Sciatic nerve (tissue), 2 donors: ENCODE measurements around the gene TENM3. TPM values are rescaled to one million over a fixed set of nuclear protein-coding genes. Genes with fewer than 3 reads are reported as not detected.
"Not testable (repeated sequence)": the region's sequence is repeated elsewhere in the genome, so short reads cannot be mapped to it uniquely, and the experiment has no call there.

Experiments
- ATAC-seq: fragments of 200-7000 bp; cut with Tn5 transposase; one replicate; pipeline ENCODE4 v1.9.1; 2020; ENCODE audit warnings: mild to moderate bottlenecking, moderate library complexity
- DNase-seq: peaks from one replicate; pipeline ENCODE4 v3.0.0-alpha.2; 2020; ENCODE audit warnings: low spot score
- intact Hi-C: fragments of 100-400 bp; cut with DNase I; formaldehyde crosslinking; loops from one replicate; pipeline ENCODE4 v1.14.2; 2022
- total RNA-seq: library from RNA; stranded (reverse); fragmentation: NEBNext Ultra II Directional; extraction: Animal tissue kit (Norgen Biotek cat#: 25700); gene quantifications from one replicate; pipeline ENCODE4 v1.2.1, GENCODE V29; 2021
- donor health status: DM: no; HTN: no; CAD: no.
- donor health status: DM: no; HTN: no; CAD: no.

TENM3 gene
- total RNA-seq, 1 donor from 2014 or later, result 38.2 TPM

- no peak for DNase-seq
- no peak for ATAC-seq
- intact Hi-C loops, result no loop called here
Measured at GRCh38 chr4:182224192-182224850, 18.9 kb upstream of the TENM3 start.

DNA sequence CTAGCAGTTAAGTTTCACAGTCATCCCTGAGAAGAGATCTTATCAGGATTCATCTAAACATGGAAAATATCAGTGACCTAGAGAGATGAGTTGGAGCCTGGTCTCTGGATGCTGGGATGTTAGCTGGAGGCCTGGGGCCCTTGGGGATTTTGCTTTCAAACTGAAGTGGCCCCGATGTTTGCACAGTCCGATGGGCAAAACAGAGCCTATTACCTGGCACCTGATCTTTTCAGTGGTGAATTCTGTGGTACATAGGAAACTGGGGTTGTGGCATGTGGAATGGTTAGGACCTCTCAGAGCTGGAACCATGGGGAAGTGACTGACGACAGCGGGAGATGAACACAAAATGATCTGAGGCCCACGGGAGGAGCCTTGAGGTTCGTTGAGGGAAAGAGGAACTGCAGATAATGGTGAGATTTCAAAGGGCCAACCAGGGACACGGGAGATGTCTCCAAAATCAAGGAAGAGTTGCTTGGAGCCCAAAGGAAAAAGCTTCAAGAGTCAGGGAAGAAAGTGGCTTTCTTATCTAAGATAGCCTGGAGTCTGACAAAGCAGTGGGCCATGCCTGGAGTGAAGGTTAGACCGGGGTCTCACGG lies 17.8 kb upstream of the TENM3 start:
- intact Hi-C loops, result no loop called here

DNA sequence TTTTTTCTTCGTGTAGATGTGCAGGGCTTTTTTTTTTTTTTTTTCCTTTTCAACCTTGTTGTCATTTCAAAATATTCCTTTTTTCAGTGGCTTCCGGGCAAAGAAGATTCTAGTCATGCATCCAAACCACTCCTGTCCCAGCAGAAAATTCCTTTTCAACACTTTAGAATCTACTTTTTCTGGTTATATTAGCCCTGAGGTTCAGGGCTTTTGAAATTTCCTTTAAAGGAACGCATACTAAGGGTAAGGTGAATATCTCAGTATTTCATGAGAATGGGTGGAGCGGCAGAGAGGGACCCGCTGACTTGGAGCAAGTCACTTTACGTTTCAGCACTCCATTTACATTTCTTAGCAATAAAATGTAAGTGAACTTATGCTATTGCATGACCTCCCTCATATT lies 15.6 kb upstream of the TENM3 start:
- intact Hi-C loops, result no loop called here
- ATAC-seq, result no peak
- DNase-seq, result no peak

More for the DNA sequence above, 17.8 kb upstream of the TENM3 start:
- DNase-seq, result no peak
- no peak for ATAC-seq

- ATAC-seq (no peak), DNase-seq (no peak)
- intact Hi-C loops, result no loop called here
Measured at GRCh38 chr4:182228991-182229577, 14.1 kb upstream of the TENM3 start.

DNA sequence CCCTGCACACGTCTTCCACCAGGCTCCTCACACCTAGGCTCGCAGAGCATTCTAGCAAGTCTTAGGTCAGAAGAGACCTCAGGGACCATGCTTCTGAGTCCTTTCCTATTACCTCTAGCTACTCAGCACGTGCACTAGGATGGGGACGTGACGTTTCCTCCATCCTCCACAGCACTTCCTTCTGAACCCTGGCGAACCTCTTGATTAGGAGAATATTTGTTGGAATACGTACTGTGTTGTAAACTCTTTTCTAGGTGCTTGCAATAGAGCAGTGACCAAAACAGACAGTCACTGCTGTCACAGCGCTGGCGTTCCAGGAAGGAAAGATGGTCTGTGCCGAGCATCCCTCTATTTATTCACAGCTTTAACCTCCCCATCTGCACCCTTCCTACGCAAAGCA lies 12.9 kb upstream of the TENM3 start:
- ATAC-seq (no peak), DNase-seq (no peak)
- intact Hi-C loops, result no loop called here

- DNase-seq (no peak), ATAC-seq (no peak)
- intact Hi-C loops, result no loop called here
Measured at GRCh38 chr4:182231080-182231479, 12.1 kb upstream of the TENM3 start.

DNA sequence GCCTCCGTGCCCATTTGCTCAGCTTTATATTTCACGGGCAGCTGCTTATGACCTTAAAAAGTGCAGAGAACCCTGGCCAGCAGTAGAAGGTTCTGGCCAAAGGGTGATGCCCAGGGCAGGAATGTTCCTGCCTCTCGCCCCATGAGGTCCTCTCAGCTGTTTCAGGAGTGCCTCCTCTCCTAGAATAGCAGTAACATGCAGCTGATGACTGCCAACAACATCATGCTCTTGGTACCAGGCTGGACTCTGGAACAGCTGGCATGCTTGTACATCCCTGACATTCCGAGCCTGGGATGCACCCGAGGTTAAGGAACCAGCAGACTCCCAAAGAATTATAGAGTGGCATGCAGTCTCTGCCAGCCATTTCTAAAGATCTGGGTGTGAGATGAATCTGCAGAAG lies 11.7 kb upstream of the TENM3 start:
- no peak for DNase-seq
- intact Hi-C loops, result no loop called here
- no peak for ATAC-seq

GRCh38 chr4:182233310-182234090 lies 9.7 kb upstream of the TENM3 start:
- ATAC-seq, result no peak
- intact Hi-C loops, result no loop called here
- DNase-seq, result no peak

DNA sequence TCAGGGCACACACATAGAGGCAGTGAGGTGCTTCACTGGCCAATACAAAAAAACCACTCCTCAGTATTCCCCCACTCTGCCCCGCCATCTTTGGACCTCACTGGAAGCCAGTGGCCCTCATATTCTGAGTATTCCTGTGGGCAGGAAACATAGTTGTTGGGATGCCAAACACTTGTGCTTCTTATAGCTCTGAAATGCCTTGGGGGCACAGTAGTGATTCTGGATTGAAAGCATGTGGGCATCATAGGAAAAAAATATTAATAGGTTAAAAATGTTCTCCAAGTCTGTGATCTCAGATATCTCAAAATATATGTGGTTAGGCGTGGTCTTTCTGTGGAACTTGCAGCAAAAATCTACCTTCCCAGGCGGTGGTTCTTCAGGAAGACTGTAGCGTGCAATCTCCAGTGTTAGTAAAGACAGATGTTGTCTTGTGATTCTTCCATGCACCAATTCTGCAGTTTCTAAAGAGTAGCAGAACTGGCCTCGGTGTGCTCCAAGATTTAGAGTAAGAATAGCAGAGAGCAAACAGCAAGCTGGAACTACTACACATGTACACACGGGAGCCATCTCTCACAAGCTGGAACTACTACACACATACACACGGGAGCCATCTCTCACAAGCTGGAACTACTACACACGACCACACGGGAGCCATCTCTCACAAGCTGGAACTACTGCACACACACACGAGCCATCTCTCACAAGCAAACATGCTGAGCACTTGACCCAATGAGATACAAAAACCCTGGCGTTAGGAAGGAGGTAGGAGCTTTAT lies 8.0 kb upstream of the TENM3 start:
- no peak for DNase-seq
- intact Hi-C loops, result no loop called here
- no peak for ATAC-seq

- intact Hi-C loops, result no loop called here
- no peak for ATAC-seq
- no peak for DNase-seq
Measured at GRCh38 chr4:182236186-182236585, 7.0 kb upstream of the TENM3 start.

DNA sequence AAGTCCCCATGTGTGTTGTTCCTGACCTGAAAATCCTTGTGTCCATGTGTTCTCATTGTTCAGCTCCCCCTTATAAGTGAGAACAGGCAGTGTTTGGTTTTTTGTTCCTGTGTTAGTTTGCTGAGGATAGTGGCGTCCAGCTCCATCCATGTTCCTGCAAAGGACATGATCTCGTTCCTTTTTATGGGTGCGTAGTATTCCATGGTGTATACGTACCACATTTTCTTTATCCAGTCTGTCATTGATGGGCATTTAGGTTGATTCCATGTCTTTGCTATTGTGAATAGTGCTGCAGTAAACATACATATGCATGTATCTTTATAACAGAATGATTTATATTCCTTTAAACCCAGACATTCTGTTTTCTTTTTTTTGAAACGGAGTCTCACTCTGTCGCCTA lies 6.2 kb upstream of the TENM3 start:
- intact Hi-C loops, DNase-seq, ATAC-seq: not testable (repeated sequence)

- intact Hi-C loops, result no loop called here
- ATAC-seq (no peak), DNase-seq (no peak)
Measured at GRCh38 chr4:182238355-182238931, 4.8 kb upstream of the TENM3 start.

DNA sequence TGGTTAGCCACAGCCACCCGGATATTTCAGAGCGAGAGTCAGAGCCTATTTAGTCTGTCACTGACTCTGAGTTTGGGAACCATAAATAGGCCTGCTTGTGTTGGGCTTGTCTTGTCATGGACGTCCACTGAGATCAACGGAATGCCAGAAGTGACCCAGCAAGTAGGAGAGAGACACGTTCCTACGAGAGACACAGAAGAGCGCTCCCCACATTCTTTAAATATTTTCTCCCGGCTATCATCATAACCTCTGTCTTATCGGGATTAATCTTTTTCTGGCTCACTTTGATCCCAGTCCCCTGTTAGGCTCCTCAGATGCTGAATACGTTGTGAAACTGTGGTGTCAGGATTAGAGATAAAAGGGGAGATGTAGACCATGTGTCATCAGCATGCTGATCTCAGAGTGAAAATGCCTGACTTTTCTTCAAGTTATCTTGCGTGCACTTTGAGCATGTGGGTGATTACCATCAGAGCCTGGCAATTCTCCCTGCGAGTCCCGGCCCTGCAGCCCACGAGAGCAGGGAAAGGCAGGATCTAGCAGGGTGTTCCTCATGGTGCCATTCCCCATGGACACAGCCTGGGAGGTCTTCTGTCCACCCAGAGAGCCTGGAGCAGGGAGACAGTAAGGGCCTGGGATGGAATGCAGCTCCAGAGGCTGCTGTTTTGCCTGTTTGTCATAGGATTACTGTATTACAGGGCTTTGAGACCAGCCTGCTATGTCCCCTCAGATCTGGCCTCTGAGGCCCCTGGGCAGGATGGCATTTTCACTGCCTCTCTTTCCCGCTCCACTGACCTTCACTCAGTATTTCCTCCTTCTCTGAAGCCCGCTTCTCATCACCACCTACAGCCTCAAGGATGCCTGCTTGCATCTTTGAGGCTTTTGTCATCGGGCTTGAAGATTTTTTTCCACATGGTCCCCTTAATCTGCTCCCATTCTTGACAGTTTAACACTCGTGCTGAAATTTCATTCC lies 2.8 kb upstream of the TENM3 start:
- intact Hi-C loops, result no loop called here
- ATAC-seq (peak; percentile 26), DNase-seq (no peak)

GRCh38 chr4:182242260-182242659 lies 942 bp upstream of the TENM3 start:
- DNase-seq, ATAC-seq, intact Hi-C loops: not testable (repeated sequence)

GRCh38 chr4:182242787-182243186 lies 415 bp upstream of the TENM3 start:
- no peak for DNase-seq
- intact Hi-C loops, result no loop called here
- no peak for ATAC-seq

DNA sequence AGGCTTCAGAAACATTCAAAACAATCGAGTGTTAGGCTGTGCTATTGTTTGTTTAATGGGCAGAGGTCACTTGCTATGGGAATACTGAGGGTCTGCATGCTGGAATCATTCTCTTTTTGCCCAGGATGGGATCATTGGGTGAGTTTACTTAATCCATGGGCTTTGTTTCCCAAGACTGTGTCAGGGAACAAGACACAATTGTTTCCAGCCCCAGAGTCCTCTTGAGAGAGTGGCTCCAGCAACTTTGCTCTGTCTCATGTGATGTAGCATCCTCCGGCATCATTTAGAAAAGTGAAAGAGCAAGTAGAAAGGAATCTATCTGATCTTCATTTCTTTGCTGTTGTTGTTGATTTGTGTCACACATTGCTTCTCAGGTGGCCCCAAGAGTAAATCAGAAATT lies 1.8 kb downstream of the TENM3 start:
- intact Hi-C loops, result no loop called here
- no peak for DNase-seq

GRCh38 chr4:182245541-182246215 lies 2.5 kb downstream of the TENM3 start:
- DNase-seq (no peak), ATAC-seq (no peak)
- intact Hi-C loops, result no loop called here

More for the DNA sequence above, 1.8 kb downstream of the TENM3 start:
- ATAC-seq, result no peak
